ENCODE measurements around the gene CDH11.
A peak's percentile ranks its signal among the peaks of the same experiment; 100 is the strongest.

CDH11 gene

DNA sequence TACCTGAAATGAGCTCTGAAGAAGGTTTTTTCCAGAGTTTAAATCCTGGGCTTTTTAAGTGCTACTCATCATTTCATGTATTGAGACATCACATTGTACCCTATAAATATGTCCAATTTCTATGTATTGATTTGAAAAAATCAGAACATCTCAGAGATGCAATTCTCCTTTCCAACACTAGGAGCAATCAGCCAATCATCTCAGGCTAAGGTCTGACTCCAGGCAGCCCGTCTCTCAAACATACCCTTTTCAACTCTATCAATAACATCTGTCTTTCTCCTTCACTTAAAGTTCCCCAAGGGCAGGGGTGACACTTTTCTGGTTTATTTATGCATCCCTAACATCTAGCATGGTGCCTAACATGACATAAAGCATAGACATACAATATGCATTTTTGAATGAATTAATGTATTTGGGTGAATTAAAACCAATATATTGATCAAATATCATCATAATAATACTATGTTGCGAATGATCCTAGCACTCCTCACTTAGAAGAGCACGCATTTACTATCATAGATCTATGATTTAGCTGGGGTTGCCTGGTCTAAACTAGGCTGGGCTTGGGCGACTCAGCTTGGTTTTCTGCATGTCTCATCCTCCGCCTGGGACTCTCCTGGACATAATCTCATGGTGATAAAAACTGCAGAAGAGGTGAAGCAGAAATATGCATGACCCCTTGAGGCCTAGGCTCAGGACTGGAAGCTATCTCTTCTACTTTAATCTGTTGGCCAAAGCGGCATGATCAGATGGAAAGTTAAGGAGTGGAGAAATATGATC, 5.2 kb upstream of the CDH11 start:
- no peak for TF ChIP-seq ZFX (IDR thresholded peaks at IDR 0.05; ENCODE audit: borderline replicate concordance)
- TF ChIP-seq, protein P1, sequence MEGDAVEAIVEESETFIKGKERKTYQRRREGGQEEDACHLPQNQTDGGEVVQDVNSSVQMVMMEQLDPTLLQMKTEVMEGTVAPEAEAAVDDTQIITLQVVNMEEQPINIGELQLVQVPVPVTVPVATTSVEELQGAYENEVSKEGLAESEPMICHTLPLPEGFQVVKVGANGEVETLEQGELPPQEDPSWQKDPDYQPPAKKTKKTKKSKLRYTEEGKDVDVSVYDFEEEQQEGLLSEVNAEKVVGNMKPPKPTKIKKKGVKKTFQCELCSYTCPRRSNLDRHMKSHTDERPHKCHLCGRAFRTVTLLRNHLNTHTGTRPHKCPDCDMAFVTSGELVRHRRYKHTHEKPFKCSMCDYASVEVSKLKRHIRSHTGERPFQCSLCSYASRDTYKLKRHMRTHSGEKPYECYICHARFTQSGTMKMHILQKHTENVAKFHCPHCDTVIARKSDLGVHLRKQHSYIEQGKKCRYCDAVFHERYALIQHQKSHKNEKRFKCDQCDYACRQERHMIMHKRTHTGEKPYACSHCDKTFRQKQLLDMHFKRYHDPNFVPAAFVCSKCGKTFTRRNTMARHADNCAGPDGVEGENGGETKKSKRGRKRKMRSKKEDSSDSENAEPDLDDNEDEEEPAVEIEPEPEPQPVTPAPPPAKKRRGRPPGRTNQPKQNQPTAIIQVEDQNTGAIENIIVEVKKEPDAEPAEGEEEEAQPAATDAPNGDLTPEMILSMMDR (IDR thresholded peaks at IDR 0.05): peak; percentile 59
- no peak overlapping the region for H3K27ac ChIP-seq

DNA sequence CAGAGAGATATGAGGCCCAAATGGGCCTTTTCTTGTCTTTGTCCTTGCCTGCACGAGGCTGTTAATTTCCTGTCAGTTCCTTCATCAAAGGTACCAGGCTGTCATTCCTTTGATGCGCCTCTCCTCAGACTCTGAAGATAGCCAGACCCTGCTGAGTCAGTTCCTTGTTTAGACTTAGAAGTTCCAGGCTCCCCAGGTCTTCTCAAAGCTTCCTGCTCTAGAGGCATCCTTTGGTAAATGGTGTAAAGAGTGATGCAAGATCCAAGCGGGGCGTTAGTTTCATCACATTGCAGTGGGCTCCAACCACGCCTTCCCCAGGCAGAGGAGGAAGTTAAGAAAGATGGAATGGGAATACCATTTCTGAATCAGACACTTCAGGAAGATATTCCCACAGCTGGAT, 4.0 kb upstream of the CDH11 start:
- TF ChIP-seq ZFX (IDR thresholded peaks at IDR 0.05; ENCODE audit: borderline replicate concordance): no peak
- TF ChIP-seq, protein P1 (IDR thresholded peaks at IDR 0.05): no peak
- H3K27ac ChIP-seq: no peak overlapping the region

DNA sequence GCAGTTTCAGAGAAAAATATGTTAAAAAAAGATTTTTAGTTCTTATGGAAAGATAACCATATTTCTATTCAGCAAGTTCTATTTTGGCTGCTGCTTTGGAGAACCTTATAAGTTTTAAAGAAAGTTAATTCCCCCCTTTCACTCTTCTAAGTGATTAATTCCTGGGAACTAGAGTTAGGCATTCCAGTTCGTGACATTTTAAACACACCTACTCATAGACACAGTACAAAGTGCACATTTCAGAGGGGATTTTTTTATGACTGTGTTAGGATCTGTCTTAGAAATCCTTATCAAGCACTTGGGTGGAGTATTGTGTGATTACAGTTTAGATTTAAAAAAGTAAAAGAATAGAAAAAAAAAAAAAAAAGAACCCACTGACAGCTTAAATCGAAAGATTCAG, 3.5 kb upstream of the CDH11 start:
- TF ChIP-seq, protein P1 (IDR thresholded peaks at IDR 0.05): no peak
- no peak for TF ChIP-seq ZFX (IDR thresholded peaks at IDR 0.05; ENCODE audit: borderline replicate concordance)
- H3K27ac ChIP-seq: no peak overlapping the region

DNA sequence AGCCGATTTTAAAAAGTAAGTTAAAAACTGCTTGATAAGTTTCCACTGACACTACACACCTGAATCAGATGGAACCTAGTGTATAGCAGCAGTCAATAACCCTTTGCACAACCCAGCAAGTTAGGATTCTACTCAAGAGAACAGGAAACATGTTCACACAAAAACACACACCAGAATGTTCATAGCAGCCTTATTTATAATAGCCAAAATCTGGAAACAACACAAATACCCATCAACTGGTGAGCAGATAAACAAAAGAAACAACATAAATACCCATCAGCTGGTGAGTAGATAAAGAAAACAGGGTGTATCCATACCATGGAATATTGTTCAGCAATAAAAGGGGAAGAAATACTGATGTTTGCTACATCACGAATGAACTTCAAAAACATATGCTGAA, 2.7 kb upstream of the CDH11 start:
- TF ChIP-seq ZFX (IDR thresholded peaks at IDR 0.05; ENCODE audit: borderline replicate concordance): no peak
- TF ChIP-seq, protein P1 (IDR thresholded peaks at IDR 0.05): no peak

DNA sequence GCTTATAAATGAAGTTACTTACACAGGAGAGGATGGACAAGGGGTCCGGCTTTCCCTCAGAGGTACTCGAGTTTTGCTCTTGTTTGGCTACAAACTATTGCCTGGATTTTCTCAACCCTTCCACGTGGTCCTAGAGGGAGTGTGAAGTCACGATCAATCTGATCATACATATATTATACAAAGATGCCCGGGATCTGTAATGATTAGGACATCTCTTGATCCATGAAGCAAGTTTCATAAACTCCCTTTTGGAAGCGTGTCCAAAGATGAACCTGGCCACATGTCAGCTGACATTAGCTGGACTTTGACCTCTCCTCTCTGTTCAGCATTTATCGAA, 2.3 kb upstream of the CDH11 start:
- TF ChIP-seq, protein P1 (IDR thresholded peaks at IDR 0.05): no peak
- TF ChIP-seq ZFX (IDR thresholded peaks at IDR 0.05; ENCODE audit: borderline replicate concordance): no peak
- H3K27ac ChIP-seq: no peak overlapping the region

More for the DNA sequence above, 2.7 kb upstream of the CDH11 start:
- H3K27ac ChIP-seq: no peak overlapping the region

DNA sequence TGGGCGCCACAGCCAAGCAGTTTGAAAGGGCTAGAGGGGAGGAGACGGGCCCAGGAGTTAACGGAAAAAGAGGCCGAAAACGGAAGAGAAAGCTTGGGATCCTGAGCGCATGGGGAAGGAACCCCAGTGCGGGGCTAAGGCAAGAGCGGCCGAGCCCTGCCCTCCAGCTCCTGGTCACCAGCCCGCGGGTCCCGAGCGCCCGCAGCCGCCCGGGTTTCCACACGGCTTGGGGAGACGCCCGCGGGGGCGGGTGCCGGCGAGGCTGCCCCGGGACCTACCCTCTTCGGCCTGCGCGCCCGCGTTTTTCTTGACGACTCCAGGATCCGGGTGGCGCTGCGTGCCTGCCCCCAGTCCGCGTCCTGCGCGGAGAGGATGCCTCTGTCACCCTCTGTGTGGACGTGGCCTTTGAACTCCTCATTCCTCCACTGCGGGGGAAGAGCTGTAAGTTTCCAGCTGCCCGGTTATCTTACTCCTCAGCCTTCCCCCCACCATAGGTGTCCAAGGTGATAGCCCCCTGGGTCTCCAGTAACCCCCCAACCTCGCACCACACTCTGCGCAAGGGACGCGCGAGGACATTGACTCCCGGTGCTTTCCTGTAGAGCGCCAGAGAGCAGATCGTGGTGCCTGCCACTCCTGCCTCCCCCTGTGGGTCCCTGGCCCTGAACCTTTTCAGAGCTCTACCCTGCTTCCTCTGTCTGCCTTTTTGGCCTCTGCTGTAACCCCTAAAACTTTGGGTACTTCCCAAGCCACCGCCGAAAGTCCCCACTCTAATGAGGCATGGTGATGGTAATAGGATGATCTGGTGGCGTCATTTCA, 1.7 kb upstream of the CDH11 start:
- TF ChIP-seq, protein P1 (IDR thresholded peaks at IDR 0.05): no peak
- H3K27ac ChIP-seq: no peak overlapping the region

Measured in 22Rv1 (cell line).